Measurements from ENCODE around the gene LUC7L. TPM values are rescaled to one million over a fixed set of nuclear protein-coding genes. Genes with fewer than 3 reads are reported as not detected.

The LUC7L gene
- total RNA-seq, 1 donor from 2014 or later: 23.3 TPM

DNA sequence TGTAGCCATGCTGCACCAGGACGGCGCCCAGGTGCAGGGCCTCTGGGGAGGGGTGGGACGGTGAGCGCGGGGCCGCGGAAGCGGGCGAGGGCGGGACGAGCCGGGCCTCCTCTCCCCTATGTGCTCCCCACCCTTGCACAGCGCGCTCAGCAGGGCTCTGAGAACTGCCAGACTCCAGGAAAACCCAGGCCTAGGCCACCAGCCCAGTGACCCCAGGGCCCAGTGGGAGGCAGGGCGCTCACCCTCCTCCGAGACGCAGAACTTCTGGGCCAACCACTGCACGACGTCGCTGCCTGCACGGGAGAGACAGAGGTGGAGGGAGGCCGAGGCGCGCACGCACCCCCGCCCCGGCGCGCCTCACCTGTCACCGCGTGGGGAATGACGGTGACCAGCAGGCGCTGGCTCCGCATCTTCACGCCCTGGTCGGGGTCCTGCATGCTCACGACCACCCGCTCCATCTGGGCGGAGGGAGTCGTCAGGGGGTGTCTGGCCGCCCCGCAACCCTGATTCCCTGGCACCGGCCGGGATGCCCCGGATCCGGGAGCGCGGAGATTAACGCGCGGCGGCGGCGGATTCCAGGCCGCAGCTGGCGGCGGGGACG is 45.9 kb upstream of the LUC7L start:
- no peak overlapping the region for H3K27ac ChIP-seq (replicated peaks)
- TF ChIP-seq, protein P1, sequence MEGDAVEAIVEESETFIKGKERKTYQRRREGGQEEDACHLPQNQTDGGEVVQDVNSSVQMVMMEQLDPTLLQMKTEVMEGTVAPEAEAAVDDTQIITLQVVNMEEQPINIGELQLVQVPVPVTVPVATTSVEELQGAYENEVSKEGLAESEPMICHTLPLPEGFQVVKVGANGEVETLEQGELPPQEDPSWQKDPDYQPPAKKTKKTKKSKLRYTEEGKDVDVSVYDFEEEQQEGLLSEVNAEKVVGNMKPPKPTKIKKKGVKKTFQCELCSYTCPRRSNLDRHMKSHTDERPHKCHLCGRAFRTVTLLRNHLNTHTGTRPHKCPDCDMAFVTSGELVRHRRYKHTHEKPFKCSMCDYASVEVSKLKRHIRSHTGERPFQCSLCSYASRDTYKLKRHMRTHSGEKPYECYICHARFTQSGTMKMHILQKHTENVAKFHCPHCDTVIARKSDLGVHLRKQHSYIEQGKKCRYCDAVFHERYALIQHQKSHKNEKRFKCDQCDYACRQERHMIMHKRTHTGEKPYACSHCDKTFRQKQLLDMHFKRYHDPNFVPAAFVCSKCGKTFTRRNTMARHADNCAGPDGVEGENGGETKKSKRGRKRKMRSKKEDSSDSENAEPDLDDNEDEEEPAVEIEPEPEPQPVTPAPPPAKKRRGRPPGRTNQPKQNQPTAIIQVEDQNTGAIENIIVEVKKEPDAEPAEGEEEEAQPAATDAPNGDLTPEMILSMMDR (IDR thresholded peaks at IDR 0.05; ENCODE audit: borderline replicate concordance): no peak
- H3K36me3 ChIP-seq: no peaks in the 10 kb centered on the region
- H3K4me1 ChIP-seq: peaks cover 29% of the 10 kb centered on the region
- no peaks in the 10 kb centered on the region for H3K9me3 ChIP-seq (replicated peaks)
- intact Hi-C loops (cut with micrococcal nuclease): no loop called here
- DNase-seq: no peak
- peak overlapping the region; percentile 75 for H3K4me3 ChIP-seq
- peaks cover 17% of the 10 kb centered on the region for H3K27me3 ChIP-seq (ENCODE audit: low read depth)

DNA sequence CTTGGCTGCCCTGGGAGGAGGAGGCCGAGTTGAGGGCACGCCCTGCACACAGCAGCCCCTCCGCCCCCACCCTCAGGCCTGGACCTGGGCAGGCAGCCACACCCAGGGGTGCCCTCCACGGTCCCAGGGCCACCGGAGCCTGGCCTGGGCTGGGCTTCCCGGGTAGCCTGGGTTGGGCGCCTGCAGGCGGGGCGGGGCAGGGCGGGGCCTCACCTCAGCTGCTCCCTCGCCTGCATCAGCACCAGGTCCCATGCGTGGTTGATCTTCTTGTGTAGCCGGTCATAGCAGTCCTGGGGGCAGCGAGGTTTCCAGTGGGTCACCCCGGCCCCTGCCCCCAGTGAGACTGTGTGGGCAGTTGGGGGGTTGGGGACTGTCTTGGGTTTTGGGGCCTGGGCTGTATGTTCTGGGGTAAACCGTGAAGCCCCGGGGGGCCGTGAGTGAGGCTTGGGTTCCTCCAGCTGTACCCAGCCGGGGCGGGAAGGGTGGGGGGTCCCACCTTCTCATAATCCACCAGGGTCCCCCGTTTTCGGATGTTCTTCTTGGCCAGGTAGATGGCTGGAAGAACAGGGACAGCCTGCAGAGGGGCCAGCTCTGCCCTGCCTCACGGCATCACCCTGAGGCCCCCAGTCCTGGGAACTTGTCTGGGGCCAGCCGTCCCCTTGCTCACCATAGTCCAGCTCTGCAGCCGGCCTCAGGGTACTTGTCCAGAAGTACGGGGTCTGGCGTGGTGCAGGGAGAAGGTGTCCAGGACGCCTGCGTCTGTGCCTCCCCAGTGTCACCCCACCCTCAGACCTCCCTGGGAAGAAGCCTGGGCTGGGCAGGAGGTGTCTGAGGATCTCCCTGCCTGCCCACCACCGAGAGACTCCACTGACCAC is 44.5 kb upstream of the LUC7L start:
- TF ChIP-seq, protein P1 (IDR thresholded peaks at IDR 0.05; ENCODE audit: borderline replicate concordance): no peak
- DNase-seq: no peak
- no peak overlapping the region for H3K27ac ChIP-seq (replicated peaks)
- H3K4me3 ChIP-seq: no peak overlapping the region
- peaks cover 19% of the 10 kb centered on the region for H3K4me1 ChIP-seq
- no peaks in the 10 kb centered on the region for H3K9me3 ChIP-seq (replicated peaks)
- peaks cover 13% of the 10 kb centered on the region for H3K27me3 ChIP-seq (ENCODE audit: low read depth)
- intact Hi-C loops (cut with micrococcal nuclease): no loop called here
- H3K36me3 ChIP-seq: no peaks in the 10 kb centered on the region

DNA sequence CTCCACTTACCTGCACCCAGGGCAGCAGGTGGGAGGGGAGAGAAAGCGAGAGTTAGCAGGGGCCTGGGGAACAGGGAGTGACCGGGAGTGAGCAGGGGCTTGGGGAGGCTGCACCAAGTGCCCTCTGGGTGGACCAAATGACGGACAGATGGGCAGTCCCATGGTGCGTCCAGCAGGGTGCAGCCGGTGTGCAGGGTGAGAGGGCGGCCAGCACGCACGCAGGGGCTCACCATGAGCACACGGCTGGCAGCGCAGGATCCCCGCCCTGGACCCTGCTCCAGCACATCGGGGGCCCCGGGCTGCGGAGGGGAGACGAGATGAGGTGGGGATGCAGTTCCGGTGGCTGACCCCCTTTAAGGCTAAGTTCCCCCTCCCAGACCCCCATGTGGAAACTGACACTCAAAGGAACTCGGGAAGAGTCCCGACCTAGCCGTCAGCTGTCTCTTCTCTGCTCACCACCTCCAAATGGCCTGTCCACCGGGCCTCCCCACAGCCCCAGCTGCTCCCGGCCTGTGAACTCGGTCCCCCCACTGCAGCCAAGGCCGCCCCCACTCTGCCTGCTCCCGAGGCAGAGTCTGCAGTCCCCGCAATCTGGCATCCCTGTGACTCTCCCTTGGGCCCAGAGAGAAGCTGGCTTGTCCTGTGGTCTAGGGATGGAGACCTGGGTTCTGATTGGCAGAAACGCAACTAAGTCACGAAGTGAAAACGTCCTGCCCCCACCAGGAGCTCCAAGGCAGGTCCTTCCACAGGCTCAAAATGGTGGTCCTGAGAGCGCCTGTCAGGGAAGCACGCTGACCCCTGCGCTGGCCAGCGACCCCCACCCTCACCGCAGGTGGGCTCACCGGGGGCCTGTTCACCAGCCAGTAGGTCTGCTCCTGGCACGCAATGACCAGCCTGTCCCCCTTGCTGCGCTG is 43.6 kb upstream of the LUC7L start:
- no peak overlapping the region for H3K27ac ChIP-seq (replicated peaks)
- TF ChIP-seq, protein P1 (IDR thresholded peaks at IDR 0.05; ENCODE audit: borderline replicate concordance): no peak
- H3K36me3 ChIP-seq: no peaks in the 10 kb centered on the region
- intact Hi-C loops (cut with micrococcal nuclease): no loop called here
- H3K9me3 ChIP-seq (replicated peaks): no peaks in the 10 kb centered on the region
- H3K4me1 ChIP-seq: peaks cover 19% of the 10 kb centered on the region
- no peak for DNase-seq
- H3K27me3 ChIP-seq (ENCODE audit: low read depth): peaks cover 13% of the 10 kb centered on the region
- no peak overlapping the region for H3K4me3 ChIP-seq

DNA sequence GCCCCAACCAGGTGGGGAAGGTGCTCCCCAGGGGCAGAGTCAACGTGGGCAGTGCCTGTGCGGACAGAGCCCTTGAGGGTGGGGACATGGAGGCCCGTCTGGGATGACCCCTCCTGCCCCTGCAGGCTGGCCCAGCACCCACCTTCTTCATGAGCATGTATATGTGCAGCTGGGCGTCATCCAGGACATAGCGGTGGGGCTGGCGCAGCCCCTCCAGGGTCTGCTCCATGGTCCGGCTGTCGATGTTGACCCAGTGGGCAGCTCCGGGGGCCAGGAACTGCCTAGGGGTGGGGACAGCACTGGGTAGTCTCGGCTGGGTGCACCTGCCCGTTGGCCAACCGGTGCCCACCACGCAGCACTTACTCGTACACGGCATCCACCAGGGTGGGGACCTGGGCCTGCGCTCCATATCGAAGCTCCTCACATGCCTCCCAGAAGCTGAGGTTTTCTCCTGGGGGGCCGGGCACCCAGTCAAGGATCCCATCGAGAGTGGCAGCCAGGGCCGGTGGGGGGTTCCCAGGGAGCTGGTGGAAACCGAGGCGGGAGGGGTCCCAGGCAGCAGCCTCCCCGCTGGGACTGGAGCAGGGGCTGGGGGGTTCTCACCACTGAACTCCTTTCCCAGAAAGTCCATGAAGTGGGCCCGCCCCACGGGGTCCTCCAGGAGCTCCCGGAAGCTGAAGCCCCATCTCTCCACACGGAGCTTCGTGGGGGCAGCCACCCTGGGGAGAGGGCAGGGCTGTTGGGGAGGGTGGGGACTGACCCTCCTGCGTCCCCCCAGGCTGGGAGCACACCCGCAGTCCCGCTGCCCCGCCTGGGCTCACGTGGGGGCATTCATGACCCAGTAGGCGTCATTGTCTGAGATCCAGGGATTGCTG is 41.4 kb upstream of the LUC7L start:
- Histone ChIP-seq H3K4me1 (peaks cover 12% of the 10 kb centered on the region), H3K27ac (replicated peaks) (no peak overlapping the region), H3K4me3 (no peak overlapping the region), H3K27me3 (ENCODE audit: low read depth) (peaks cover 13% of the 10 kb centered on the region), H3K9me3 (replicated peaks) (no peaks in the 10 kb centered on the region), H3K36me3 (no peaks in the 10 kb centered on the region)
- TF ChIP-seq, protein P1 (IDR thresholded peaks at IDR 0.05; ENCODE audit: borderline replicate concordance): no peak
- intact Hi-C loops (cut with micrococcal nuclease): no loop called here
- DNase-seq: no peak
